IPS-NIHi7 (cell line): ENCODE data around the gene BRD4.
A peak's percentile ranks its signal among the peaks of the same experiment; 100 is the strongest.
"Not testable (repeated sequence)": the region's sequence is repeated elsewhere in the genome, so short reads cannot be mapped to it uniquely, and the experiment has no call there.

Source experiments
- DNase-seq: peaks from one replicate; pipeline ENCODE4 v3.0.0; 2012; ENCODE audit warnings: mixed read lengths; ENCODE audit errors: extremely low spot score

Gene BRD4

DNA sequence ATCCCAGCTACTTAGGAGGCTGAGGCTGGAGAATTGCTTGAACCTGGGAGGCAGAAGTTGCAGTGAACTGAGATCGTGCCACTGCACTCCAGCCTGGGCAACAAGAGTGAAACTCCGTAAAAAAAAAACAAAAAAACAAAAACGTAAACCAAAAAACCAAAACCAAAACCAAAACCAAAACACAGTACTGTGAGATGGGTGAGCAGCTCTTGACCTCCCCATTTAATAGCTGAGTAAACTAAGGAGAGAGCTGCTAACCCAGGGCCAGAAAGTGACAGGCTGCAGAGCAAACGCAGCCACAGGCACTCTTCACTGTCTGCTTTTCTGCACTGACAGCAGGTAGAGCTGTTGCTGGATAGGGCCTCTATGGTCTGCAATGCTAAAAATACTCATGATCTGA is 27.7 kb upstream of the BRD4 start:
- not testable (repeated sequence) for DNase-seq

DNA sequence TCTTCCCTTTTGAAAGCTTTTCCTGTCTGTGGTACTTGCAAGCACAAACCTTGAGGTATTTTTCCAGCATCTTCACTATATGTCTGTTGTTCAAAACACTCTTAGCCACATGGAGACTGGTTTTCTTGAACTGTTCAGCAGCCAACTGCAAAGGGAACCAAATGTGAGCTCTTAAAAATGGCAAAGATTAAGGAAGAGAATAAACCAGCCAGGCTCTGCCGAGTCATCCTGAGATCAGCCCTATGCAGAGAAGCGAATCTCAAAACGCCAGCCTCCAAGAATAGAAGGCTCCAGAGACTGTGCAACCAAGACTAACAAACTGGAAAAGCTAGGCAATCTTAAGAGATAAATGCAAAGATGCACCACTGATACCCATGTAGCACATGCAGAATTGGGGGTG is 26.6 kb upstream of the BRD4 start:
- no peak for DNase-seq

DNA sequence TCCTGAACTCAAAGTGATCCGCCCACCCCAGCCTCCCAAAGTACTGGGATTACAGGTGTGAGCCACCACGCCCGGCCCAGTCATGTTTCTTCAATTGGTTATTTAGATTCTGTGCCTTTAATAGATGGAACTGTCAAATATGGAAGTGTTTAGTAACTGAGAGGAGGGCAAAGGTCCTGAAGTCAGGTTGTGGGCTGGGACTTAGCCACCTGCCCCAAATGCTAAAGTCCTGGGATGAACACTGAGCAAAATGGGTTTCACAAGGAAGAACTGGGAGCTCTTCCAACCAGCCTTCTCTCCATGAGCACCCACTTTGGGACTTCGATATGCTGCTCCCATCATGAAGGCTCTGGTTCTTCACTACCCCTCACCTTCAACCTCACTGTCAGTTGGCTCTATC is 25.6 kb upstream of the BRD4 start:
- DNase-seq = no peak

DNA sequence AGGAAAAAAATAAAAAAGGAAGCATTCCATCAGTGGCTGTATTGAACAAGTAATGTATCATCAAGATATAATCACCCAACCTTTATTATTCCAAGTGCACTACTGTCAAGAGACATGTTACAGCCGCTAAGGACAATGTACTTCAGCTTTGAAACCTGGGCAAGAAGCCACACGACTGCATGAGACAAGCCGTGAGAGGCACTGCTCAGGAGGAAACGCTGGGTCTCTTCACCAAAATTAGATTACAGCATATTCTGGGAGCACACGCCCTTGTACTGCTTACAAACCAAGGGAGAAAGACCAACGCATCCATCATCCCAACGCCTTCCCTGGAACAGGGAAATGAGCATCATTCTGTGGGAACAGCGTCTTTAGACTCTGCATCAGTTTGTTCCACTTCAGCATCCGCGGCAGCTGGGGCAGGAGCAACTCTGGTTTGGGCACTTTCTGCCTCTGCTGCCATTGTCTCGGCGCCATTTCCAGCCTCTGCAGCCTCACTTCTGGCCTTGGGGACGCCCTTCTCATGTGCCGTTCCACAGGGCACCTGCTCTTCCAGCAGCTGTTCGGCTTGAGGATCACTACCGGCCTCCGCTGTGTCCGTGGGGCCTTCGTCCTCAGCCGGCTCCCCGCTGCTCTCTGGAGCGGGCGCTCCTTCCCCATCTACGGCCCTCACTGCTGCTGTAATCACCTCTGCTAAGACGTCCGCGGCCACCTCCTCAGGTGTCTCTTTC is 22.4 kb upstream of the BRD4 start:
- DNase-seq = no peak

DNA sequence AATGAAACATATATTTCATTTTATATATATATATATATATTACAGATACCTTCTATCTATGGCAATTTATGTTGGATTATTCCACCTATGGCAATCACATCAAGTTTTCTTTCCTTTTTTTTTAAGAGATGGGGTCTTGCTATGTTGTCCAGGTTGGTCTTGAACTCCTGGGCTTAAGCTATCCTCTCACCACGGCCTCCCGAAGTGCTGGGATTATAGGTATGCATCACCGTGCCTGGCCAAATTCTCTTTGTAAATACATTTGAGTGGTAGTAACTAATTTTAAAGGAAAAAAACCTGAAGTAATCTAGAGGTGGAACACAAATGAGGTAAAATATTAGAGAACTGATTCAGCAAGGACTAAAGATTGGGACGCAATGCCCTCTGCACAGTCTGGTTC is 21.6 kb upstream of the BRD4 start:
- DNase-seq = no peak

DNA sequence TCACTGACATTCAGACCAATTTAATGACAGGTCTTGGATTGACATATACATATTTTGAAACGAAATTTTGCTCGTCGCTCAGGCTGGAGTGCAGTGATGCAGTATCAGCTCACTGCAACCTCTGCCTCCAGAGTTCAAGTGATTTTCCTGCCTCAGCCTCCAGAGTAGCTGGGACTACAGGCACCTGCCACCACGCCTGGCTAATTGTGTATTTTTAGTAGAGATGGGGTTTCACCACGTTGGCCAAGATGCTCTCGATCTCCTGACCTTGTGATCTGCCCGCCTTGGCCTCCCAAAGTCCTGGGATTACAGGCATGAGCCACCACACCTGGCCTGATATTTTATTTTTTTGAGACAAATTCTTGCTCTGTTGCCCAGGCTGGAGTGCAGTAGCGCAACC is 20.2 kb upstream of the BRD4 start:
- not testable (repeated sequence) for DNase-seq

DNA sequence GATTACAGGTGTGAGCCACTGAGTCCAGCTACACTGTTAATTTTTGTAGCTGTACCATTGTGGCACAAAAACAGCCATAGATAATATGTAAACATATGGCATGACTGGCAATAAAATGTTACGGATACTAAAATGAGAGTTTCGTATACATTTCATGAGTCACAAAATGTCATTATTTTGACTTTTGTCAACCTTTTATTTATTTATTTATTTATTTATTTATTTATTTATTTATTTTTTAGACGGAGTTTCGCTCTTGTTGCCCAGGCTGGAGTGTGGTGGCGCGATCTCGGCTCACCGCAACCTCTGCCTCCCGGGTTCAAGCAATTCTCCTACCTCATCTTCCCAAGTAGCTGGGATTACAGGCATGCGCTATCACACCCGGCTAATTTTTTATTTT is 9.0 kb upstream of the BRD4 start:
- not testable (repeated sequence) for DNase-seq

DNA sequence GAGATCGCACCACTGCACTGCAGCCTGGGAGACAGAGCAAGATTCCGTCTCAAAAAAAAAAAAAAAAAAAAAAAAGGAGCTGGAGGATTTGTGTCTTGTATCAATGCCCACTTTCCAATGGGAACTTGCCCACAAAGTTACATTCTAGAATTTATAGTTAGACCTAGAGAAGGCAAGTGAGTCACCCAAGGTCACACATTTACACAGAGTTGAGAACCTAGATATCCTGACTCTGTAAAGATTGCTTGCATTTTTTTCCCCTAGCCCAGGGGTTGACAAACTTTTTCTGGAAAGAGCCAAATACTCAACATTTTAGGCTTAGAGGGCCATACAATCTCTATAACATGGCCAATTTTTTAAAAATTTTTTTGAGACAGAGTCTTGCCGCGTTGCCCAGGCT is 7.7 kb upstream of the BRD4 start:
- no peak for DNase-seq

DNA sequence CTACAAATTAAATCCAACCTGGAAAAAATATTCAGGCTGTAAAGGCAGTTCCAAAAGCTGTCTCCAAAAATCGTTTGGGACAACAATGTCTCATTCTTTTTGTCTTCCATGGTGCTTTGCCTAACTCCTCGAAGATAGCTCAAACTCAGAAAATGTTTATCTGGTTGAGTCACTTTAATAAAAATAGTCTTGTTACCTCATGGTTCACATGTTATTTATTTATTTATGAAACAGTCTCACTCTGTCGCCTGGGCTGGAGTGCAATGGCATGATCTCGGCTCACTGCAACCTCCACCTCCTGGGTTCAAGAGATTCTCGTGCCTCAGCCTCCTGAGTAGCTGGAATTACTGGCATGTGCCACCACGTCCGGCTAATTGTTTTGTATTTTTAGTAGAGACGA is 4.9 kb upstream of the BRD4 start:
- no peak for DNase-seq

DNA sequence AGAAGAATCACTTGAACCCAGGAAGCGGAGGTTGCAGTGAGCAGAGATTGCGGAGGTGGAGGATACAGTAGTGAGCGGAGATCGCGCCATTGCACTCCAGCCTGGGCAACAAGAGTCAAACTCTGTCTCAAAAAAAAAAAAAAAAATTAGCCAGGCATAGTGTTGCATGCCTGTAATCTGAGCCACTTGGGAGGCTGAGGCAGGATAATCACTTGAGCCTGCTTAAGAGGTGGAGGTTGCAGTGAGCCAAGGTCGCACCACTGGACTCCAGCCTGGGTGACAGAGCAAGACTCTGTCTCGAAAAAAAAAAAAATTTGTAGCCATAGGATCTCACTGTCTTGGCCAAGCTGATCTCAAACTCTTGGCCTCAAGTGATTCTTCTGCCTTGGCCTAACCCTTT is 3.7 kb upstream of the BRD4 start:
- not testable (repeated sequence) for DNase-seq

DNA sequence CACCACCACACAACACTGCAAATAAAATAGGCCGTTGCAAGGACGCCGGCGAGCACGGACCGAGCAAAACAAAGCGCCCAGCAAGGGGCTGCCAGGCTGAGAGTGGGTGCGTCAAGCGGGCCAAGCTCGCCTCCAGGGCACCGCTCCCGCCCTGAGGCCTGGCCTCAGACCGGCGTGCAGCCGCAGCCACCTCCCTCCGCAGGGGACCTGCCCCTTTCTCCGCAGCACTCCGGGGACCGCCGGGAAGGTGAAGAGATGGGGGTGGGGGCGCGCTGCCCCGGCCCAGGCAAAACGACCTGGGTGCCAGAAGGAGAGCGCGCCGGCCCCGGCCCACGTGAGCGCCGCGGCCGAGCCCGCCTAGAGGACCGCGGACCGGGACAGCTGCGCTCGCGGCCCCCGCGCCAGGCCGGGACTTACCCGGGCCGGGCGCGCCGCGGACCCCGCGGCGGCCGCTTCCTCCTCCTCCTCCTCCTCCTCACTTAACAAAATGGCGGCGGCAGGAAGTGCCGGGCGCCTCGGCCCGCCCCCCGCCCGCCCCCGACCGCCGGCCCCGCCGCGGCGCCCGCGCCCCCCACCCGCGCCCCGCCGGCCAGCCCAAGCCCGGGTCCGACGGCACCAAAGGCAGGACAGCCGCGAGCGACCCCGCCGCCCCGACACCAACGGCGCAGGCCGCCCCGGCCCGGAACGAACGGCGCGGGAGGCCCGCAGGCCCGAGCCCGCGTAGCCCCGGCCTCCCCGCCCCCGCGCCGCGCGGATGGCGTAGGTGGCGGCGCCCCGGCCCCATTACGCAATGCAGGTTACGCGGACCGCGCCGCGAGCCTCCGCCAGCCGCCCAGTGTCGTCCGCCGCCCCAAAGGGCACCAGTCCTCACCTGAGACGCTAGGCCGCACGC is 674 bp downstream of the BRD4 start:
- DNase-seq = peak; percentile 76

DNA sequence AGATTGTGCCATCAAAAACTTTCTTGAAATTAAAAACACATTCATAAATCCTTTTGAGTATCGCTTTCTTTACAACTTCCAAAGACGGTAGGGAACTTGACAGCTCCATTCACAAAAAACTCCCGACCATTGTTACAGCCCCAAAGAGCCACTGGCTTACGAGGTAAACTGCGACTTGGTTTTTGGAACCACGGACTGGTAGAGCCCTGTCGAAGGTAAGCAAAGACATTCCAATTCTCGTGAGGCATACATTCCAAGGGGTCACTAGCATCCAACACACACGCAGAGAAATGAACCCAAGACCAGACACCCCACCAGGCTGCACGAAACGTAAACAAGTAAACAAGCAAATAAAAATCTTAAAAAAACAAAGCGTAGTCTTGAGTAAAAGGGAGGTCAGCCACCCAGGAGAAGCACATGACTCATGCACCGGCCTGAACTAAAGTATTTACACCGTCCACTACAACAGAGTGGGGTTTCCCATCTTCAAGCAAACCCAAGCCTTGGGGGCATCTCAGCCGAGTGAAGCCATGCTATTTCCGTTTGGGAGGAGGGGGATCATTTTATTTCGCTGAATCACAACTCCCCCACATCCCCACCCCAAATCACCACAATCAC is 1.4 kb downstream of the BRD4 start:
- DNase-seq = no peak

DNA sequence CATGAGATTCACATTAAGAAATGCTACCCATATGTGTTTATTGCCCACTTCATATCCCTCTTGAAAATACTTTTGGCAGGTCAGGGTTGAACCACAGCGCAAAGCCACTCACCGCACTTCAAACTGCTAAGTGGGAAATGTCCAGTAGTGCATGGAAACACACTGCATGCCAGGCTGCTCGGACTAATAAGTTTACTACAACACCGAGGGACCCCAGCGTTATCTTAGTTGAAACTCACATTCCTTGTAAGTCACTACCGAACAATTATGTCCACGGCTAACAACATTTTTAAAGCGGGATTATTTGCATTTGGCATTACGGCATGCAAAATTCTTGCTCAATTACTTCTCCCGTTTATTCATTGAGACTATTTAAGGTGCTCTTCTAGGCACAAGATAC is 4.0 kb downstream of the BRD4 start:
- DNase-seq = no peak

DNA sequence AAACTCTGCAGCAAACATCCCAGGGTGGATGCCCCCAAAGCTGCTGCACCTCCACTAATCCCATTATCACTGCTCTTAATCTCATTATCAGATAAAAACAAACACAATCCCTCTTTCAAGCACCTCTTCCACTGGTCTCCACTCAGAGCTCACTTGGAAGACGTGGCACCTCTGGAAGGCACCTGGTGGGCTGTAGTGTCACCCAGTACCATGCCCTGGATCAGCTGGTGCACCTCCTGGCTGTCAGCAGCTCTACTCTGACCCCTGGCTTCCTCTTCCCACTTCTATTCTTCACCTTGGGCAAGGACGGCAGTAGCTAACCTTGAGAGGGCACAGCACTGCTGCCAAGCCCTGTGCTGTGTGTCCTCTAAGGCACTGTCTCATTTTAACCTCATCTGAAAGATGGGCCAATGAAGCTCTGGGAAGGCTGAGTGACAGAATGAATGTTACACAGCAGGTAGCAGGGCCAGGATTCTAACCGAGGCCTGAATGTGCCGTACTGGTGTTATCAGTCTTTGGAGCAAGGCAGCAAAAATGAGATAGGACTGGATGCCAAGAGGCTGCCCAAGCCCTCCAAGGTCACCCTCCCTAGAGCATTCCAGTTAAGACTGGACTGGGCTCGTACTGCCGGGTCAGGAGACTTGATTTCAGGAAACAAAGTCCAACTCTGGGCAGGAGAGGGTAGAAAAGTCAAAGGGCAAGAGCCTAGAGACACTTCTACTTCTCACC is 7.4 kb downstream of the BRD4 start:
- no peak for DNase-seq

DNA sequence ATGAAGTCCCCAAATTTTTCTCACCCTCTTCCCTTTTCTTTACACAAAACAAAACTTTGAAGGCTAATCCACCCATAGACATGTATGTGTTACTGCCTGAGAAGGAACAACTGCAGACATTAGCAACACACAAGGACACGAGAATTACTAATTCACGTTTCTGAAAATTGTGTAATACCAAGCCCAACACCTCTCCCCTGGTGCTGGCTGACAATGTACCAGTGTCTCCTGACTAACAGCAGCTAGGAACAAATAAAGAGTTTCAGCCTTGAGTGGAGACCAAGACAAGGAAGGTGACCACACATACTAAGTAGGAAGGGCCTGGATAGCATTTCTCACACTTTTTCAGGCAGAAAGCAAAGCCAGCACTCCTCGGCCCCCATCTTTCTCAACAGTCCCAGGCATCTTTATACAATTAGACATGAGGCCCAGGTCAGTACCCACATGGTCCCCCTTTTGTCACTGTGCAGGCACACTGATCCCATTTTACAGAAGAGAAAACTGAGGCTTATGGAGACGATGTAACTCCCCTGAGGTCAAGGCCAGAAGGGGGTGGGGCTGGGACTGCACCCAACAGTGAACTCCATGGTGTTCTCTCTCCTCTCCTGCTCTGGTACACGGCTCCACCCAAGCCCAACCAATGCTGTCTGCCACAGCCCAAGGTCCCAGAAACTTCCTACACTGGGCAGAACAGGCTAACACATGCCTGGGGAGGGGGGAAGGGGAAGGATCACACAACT is 8.7 kb downstream of the BRD4 start:
- DNase-seq = no peak

DNA sequence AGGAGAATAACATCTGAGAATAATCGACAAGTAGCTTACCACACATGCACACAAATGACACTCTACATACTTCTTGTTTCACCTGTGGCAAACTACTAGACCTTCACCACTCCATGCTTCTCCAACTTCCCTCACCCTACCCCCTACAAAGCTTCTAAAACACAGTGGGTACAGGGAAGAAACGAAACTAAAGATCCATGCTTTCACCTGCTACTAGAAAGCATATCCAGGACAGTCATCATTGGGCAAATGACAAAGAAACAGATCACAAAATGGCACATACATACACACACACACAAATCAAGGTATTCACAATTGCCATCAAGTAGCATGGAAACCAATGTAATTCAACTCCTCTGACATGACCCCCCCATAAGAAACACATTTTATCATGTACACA is 10.6 kb downstream of the BRD4 start:
- no peak for DNase-seq

DNA sequence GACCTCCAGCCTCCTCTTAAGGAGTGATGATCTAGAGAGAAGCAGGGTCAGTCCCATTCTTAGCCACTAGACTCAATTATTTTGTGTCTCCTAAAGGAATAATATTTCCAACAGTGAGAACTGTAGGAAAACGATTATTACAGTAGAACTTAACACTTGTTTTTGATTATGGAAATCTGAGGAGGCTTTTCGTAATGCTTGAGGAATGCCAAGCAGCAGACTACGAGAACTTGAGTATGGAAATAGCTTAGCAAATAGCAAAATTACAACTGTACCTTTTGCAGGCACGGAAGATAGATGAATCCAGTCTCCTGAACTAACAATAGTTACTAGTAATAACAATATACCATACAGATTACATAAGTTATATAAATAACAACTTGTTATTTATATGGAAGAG is 12.2 kb downstream of the BRD4 start:
- DNase-seq = no peak

DNA sequence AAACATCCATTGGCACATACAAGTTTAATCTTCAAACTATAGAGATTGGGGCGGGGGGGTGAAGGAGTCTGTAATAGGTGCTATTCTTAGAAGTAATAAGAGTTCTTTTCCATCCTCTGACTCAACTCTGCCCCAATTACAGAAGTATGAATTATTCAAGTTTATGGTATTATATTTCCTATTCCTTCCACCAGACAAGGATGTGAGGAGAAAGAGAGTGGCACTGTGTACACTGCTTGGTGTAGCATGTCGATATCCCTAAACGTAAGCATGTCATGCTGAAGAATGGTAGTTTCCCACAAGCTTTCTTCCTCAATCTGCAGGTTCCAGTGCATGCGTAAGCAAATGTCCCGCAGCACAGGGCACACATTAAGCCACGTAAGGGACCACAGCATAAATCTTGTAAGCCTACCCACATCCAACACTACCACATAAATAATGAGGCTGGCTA is 14.1 kb downstream of the BRD4 start:
- DNase-seq = no peak

DNA sequence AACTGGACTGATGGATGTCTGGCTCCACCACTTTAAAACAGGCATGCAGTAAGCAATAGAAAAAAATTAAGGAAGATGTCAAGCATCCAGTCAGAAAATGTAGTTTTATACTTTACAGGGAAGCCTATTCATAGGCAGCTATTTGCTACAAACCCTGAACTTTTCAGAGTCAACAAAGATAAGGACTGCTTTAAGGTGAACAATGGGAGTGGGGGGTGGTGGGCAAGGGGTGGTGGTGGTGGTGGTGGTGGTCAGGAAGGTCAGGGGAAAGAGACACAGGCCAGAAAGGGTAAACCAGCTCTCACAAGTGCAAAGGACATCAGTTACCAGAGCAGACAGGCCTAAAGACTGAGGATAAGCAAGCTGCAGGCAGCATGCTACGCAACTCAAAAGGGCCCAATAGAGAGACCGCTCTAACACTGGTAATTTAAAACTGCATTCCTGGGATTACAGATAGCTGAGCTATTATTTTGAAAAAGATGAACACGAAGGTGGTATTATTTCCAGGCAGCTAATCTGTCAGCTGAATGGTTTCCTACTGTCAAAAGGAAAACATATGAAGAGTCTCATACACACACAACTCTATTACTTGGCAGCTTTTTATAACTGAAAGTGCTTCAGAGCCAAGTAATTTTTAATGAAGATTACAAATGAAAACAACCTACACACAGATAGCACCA is 14.8 kb downstream of the BRD4 start:
- no peak for DNase-seq

DNA sequence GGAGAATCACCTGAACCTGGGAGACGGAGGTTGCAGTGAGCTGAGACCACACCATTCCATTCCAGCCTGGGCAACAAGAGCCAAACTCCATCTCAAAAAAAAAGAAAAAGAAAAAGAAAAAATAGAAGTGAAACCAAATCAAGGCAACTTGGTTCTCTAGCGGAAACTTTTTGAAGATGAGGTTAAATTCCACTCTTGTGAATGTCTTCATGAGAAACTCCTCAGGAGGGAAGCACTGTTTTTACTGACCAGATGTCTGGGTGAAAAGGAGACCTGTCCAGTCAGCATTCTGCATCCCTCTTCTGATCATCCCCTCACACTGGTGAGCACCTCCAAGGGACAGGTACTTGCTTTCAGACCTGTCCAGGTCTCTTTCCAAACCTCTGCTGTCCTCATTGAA is 15.8 kb downstream of the BRD4 start:
- DNase-seq = no peak

DNA sequence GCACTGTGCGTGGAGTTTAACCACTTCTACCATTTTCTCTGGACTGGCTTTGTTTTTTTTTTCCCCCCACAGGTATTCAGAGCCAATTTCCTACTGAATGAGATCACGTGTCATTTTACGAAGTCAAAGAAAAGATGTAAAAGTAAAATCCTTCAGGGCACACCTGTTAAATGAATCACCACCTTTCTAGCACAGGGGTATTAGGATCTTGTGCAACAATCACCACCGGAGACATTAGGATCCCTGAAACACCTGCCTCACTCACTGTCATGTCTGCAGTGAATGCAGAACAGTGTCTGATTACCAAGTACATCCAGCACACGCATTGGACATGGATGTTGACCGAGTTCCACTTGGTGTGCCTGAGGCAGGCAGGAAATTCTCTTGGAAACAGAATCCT is 17.2 kb downstream of the BRD4 start:
- DNase-seq = no peak
